GM18505 (cell line): Measurements from ENCODE around the gene MACROD2.

Experiments used
- ATAC-seq: cut with Tn5 transposase; IDR thresholded peaks from one replicate; pipeline ENCODE4 v1.9.1; 2021; ENCODE audit not compliant: unreplicated experiment
- POLR2A ChIP-seq: IDR thresholded peaks from 4 replicates; pipeline ENCODE4 v1.6.1; 2011; ENCODE audit warnings: borderline replicate concordance; ENCODE audit not compliant: insufficient read depth, insufficient read length; ENCODE audit errors: extremely low read depth

Gene MACROD2

GRCh38 chr20:14723614-14724013, 728.3 kb downstream of the MACROD2 start:
- ATAC-seq, result no peak
- TF ChIP-seq POLR2A, result no peak

DNA sequence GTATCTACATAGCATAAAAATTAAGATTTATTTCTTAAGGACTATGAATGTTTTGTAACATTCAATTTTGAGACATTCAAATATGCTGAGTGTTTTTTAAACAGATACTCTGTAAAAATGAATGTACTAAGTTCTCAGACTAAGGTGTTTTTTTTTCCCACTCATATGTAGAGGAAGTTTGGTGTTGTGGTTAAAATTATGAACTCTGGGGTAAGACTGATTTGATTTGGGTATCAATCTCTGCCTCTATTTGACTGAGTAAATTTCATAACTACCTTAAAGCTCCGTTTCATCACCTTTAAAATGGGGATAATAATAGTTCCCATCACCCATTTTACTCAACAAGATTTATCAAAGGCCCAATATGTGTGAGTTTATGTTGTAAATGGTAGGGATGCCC, 728.7 kb downstream of the MACROD2 start:
- no peak for ATAC-seq
- TF ChIP-seq POLR2A, result no peak

DNA sequence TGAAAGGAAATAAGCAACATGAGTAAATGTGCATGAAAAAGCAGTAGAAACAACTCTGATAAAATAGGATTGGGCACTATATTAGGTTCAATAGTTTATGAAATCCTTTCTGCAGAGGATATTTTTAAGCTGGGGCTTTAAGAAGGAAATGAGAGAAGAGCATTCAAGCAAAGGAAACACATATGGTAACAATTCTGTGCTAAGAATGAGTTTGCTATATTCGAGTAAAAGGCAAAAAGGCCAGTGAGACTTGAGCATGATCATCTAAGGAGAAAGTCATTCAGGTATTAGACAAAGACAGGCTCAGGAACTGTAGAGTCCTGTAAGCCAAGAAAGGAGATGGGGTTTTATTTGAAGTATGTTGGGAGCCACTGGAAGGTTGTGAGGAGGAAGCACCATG, 729.2 kb downstream of the MACROD2 start:
- TF ChIP-seq POLR2A, result no peak
- ATAC-seq, result no peak

DNA sequence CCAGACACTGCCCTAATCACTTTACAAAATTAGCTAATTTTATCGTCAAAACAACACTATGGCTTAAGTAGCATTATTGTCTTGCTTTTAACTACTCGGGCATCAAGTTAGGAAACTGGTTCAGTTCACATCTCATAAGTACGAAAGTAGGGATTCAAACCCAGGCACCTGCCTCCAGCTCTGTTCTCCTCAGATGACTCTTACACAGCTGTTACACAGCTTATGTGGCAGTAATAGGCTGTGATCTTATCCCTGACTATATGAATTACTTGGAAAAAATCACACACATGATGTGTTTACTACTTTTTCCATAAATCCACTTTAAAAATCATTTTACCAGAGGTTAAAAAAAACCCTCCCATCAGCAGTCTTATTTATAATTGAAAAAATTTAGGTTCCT, 731.3 kb downstream of the MACROD2 start:
- ATAC-seq, result no peak
- no peak for TF ChIP-seq POLR2A

DNA sequence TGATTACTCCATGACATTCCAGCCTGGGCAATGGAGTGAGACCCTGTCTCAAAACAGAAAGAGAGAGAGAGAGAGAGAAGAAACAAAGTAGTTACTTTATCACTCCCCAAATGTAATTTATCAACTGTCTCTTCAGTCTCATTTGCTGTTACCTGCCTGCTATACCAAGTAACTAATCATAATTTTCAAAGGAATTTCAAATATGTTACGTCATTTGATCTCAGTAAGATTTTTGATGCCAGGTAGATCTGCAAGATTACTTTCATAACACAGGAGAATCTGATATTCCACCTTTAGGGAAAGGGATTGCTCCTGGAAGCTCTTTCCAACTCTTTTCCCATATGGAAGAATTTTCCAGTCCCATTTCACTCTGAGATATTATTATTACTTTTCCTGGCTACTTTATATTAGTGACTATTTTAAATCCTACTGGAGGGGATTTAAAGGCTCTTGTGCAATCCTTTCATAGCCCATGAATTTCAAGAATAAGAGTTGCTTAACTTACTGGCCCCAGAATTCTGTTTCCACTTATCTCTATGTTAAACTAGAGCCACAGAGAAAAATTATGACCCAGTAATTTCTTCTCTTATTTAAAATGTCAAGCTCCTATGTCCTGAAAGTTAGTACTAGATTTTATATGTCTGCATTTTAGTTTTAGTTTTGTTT, 732.3 kb downstream of the MACROD2 start:
- no peak for TF ChIP-seq POLR2A
- no peak for ATAC-seq

- no peak for ATAC-seq
- TF ChIP-seq POLR2A, result no peak
These were observed 734.1 kb downstream of the MACROD2 start for GRCh38 chr20:14729390-14729789.

DNA sequence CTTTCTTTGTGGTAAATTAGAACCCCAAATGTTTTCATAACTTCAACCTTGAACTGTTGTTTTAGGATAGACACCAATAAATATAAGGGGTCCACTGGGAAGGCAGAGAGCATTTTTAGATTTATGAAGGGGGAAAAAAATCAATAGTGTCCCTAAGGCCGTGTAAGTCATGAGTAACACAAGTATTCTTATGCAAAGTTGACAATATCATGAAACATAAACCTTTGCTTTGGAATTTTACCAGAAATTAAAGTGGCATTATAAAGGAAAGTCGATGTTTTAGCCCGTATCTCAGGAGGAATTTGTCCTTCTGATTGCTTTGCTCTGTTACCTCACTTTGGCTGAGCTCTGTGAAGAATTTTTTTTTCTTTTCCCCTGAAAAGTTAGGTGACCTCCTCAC, 737.0 kb downstream of the MACROD2 start:
- ATAC-seq, result no peak
- TF ChIP-seq POLR2A, result no peak

- ATAC-seq, result no peak
- no peak for TF ChIP-seq POLR2A
These were observed 737.7 kb downstream of the MACROD2 start for GRCh38 chr20:14732996-14733395.

DNA sequence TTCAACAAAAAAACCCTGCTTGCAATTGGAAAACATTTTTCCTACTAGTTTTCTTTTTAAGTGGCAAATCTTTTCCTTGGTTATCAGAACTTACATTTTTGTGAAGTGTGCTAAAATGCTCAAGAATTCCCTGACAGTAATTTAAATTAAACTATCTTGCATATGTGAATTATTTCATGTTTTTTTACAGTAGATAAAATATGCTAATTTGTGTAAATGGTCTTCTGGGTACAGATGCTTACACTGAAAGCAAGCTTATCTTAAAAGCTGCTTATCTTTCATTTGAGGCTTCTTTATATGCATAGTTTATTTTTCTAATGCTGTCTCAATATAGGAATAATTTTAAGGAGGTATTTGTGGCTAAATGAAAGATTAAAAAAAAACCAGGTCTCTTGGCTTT, 745.1 kb downstream of the MACROD2 start:
- no peak for TF ChIP-seq POLR2A
- ATAC-seq, result no peak

DNA sequence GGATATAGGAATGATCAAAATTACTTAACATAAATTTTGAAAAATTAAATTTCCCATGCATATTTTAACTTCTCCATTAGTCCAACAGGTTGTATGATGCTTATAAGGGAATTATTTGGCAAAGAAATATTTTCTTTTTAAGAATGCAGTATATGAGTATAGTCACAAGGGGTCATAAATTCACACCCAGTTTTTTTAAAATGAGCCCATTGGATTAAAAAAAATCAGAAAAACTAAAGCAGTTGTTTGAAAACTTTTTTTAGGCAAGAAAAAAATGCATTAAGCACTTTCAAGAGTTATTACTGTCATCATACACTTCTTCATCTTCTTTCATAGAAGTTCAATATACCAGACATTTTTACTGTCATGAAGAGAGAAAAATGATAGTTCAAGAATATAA, 746.3 kb downstream of the MACROD2 start:
- no peak for ATAC-seq
- no peak for TF ChIP-seq POLR2A

DNA sequence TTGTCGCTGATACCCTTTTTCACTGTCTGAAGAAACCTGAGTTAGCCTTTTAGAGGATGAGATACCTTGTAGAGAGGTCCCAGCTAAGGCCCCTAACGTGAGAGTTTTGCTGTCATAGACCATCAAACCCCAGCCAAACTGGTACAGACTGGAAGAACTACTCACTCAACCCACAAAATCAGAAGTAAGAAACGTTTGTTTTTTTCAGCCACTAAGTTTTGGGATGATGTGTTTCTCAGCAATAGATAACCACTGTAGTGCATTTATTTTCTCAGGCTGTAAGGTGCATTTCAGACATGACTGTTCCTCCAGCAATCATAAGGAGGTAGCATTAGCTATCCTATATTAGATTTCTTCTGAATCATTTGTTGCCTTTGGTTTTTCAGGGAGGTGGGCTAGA, 749.4 kb downstream of the MACROD2 start:
- no peak for TF ChIP-seq POLR2A
- no peak for ATAC-seq

DNA sequence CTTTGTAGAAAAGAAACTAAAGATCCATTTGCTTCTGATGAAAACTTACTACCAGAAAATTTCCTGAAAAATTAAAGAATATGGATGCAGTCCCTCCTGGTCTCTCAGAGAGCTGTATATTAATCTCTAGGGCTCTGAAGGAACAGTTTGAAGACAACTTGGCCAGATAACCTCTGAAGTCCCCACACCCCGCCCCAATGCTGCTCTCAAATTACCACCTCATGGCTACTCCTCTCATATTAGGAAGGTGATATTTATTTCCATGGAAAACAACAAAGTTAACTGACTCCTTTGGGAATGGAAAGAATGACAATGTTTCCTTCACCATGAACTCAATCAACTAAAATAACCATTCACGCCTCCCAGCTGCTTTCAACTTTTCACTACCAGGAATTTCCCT, 750.5 kb downstream of the MACROD2 start:
- no peak for ATAC-seq
- TF ChIP-seq POLR2A, result no peak

GRCh38 chr20:14751191-14751590, 755.9 kb downstream of the MACROD2 start:
- no peak for ATAC-seq

GRCh38 chr20:14757728-14758127, 762.4 kb downstream of the MACROD2 start:
- TF ChIP-seq POLR2A, result no peak
- ATAC-seq, result no peak

More at GRCh38 chr20:14751191-14751590, 755.9 kb downstream of the MACROD2 start:
- TF ChIP-seq POLR2A, result no peak

DNA sequence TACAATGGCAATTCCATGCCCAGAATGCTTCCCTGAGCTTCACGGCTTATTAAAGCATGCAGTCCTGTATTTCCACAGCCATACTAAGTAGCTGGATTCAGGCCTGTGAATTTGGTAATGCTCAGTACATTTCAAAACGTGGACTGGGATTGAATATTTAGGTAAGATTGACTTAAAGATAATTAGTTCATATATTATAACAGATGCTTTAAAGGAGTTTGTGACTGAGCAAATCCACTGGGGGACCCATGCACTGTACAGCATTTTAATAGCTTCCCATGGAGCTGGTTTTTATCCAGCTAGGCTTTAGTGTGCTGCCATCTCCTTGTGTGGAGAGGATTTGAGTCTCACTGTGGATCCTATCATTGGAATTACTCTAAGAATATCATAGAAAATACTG, 763.0 kb downstream of the MACROD2 start:
- ATAC-seq, result no peak
- TF ChIP-seq POLR2A, result no peak
